Measurements from ENCODE around the gene PSME4.
"Not testable (repeated sequence)": the region's sequence is repeated elsewhere in the genome, so short reads cannot be mapped to it uniquely, and the experiment has no call there.

Gene PSME4

GRCh38 chr2:53881360-53881759 lies 89.4 kb downstream of the PSME4 start:
- no peak for DNase-seq (ENCODE audit: low spot score)

DNA sequence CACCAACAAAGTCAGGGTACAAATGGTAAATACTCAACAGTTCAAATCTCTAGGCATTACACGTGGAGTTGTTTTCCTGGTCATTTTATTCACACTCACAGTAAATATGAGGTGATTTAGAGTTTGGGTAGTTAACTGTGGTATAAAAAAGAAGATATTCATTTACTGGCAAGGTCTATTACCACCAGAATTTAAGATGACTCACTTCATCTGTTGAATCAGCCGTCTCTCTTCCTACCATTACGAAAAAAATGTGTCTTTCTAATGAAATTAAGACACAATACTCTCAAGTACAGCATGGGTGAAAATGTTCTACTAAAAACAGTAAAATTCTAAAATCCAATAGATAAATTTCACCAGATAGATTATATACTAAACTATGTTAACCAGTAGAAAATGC lies 90.0 kb downstream of the PSME4 start:
- DNase-seq (ENCODE audit: low spot score), result peak; percentile 24

GRCh38 chr2:53877556-53877955 lies 93.2 kb downstream of the PSME4 start:
- no peak for DNase-seq (ENCODE audit: low spot score)

DNA sequence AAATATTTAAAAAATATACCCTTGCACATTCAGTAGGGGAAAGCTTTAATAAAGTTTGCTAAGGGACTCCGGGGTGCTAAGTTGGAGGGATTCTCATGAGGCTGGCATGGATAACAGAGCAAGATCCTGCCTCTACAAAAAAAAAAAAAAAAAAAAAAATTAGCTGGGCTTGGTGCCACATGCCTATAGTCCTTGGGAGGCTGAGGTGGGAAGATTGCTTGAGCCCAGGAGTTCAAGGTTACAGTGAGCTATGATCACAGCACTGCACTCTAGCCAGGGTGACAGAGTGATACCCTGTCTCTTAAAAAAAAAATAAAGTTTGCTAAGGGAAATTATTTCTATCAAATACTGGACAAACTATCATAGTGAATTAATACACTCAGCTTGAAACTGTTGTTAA lies 93.7 kb downstream of the PSME4 start:
- no peak for DNase-seq (ENCODE audit: low spot score)

- no peak for DNase-seq (ENCODE audit: low spot score)
Observed at GRCh38 chr2:53874401-53874950, 96.3 kb downstream of the PSME4 start.

GRCh38 chr2:53867773-53868172 lies 103.0 kb downstream of the PSME4 start:
- no peak for DNase-seq (ENCODE audit: low spot score)

- no peak for DNase-seq (ENCODE audit: low spot score)
Observed at GRCh38 chr2:53867169-53867568, 103.6 kb downstream of the PSME4 start.

GRCh38 chr2:53865962-53866361 lies 104.8 kb downstream of the PSME4 start:
- no peak for DNase-seq (ENCODE audit: low spot score)

GRCh38 chr2:53865264-53865663 lies 105.5 kb downstream of the PSME4 start:
- no peak for DNase-seq (ENCODE audit: low spot score)

- DNase-seq (ENCODE audit: low spot score), result no peak
Observed at GRCh38 chr2:53863538-53864227, 107.1 kb downstream of the PSME4 start.

DNA sequence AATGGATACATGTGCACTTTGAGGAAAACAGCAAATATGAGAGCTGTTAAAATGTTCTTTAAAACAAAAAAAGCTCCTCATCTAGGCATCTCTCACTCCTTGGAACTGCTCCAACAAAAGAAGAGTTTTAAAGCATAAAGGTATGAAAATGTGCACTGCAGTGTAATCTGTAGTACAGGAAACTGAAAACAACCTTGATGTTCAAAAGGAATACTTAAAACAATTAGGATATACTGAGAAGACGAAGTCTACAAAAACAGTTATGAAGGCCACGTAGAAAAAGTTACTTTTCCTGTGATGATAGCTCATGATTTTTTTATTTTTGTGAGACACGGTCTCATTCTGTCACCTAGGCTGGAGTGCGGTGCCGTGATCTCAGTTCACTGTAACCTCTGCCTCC lies 109.0 kb downstream of the PSME4 start:
- no peak for DNase-seq (ENCODE audit: low spot score)

- peak; percentile 39 for DNase-seq (ENCODE audit: low spot score)
Observed at GRCh38 chr2:53859206-53860181, 111.3 kb downstream of the PSME4 start, which contains the start of gene GPR75. GPR75 (minus strand) TSS chr2:53859967; CDS start chr2:53854756, 5,211 bp downstream.

DNA sequence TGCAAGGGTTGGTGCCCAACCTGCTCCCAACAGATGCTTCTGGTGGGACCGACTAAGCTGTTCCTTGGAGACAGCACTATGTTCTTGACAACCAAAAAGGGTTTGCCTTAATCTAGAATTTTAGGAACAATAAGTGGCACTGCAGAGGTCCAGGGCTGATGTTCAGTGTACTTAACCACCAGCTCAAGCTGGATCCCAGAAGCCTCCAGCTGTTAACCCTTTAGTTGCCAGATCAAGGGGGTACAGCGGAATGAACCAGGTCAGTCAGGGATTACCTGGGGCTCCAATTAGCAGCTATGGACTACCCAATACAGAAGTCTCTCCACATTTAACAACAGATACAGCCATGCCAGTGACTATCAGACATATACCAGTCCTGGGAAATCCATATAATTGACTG lies 114.5 kb downstream of the PSME4 start:
- no peak for DNase-seq (ENCODE audit: low spot score)

DNA sequence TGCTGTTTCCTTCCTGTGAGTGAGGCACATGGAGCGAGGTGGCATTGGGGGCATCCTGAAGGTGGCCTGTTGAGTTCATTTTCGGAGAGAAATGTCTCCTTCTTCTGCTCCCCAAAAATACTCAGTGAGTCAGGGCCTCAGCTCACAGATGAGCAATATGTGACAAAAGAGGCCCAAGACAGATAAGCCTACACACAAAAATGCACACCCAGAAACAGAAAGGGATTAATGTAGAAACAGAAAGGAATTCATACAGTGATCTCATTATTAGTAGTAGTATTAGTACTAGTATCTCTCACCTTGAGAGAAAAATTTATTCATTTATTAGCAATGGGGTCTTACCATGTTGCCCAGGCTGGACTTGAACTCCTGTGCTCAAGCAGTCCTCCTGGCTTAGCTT lies 116.1 kb downstream of the PSME4 start:
- DNase-seq (ENCODE audit: low spot score), result no peak

- DNase-seq (ENCODE audit: low spot score), result no peak
Observed at GRCh38 chr2:53852532-53852931, 118.3 kb downstream of the PSME4 start.

- not testable (repeated sequence) for DNase-seq (ENCODE audit: low spot score)
Observed at GRCh38 chr2:53851052-53851757, 119.6 kb downstream of the PSME4 start.

- no peak for DNase-seq (ENCODE audit: low spot score)
Observed at GRCh38 chr2:53848062-53848461, 122.7 kb downstream of the PSME4 start.

- no peak for DNase-seq (ENCODE audit: low spot score)
Observed at GRCh38 chr2:53843595-53843994, 127.2 kb downstream of the PSME4 start.

GRCh38 chr2:53842891-53843290 lies 127.9 kb downstream of the PSME4 start:
- no peak for DNase-seq (ENCODE audit: low spot score)

DNA sequence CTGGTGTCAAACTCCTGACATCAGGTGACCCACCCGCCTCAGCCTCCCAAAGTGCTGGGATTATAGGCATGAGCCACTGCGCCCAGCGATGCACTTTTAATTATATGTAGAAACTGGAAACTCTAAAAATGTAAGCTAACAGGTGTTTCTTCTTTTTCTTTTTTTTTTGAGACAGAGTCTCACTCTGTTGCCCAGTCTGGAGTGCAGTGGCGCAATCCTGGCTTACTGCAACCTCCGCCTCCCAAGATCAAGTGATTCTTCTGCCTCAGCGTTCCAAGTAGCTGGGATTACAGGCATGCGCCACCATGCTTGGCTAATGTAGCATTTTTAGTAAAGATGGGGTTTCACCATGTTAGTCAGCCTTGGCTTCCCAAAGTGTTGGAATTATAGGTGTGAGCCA lies 129.1 kb downstream of the PSME4 start:
- not testable (repeated sequence) for DNase-seq (ENCODE audit: low spot score)

DNA sequence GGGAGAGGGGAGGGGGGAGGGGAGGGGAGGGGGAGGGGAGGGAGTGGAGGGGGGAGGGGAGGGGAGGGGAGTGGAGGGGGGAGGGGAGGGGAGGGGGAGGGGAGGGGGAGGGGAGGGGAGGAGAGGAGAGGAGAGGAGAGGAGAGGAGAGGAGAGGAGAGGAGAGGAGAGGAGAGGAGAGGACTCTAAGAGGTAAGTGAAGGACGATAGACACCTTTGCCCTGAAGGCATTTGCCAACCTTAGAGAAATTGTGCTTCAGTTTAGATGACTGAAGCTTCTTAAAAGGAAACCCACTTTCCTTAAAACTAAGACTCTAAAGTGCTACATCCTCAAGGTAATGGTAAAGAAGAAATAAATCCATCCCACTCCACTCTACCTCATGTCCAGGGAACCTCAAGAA lies 130.2 kb downstream of the PSME4 start:
- no peak for DNase-seq (ENCODE audit: low spot score)

GRCh38 chr2:53829980-53830290 lies 140.9 kb downstream of the PSME4 start:
- DNase-seq (ENCODE audit: low spot score), result not testable (repeated sequence)
